SU-DHL-6 (cell line): Measurements from ENCODE around the gene GJB3.

Experiments used
- H2AFZ ChIP-seq: fragments of 200-600 bp; sonication (generic); 2 replicates; pipeline ENCODE4 v1.6.1; 2014; ENCODE audit warnings: low read depth, mild to moderate bottlenecking, moderate library complexity, mixed read lengths, antibody characterized with exemption, low read length; ENCODE audit not compliant: severe bottlenecking
- H3F3A ChIP-seq: fragments of 200-600 bp; shearing (Covaris generic); 2 replicates; pipeline ENCODE4 v1.6.0; 2016; ENCODE audit warnings: antibody characterized with exemption, mild to moderate bottlenecking; ENCODE audit not compliant: insufficient read depth
- H3K27ac ChIP-seq: fragments of 200-600 bp; sonication (generic); 2 replicates; pipeline ENCODE4 v1.5.1; 2016; ENCODE audit warnings: low read depth, mild to moderate bottlenecking, low read length, moderate library complexity, mixed read lengths
- H3K27me3 ChIP-seq: fragments of 200-600 bp; sonication (generic), shearing (Covaris generic); 2 replicates; pipeline ENCODE4 v1.6.0; 2014; ENCODE audit warnings: mild to moderate bottlenecking, low read length
- H3K36me3 ChIP-seq: fragments of 200-600 bp; sonication (generic); 2 replicates; pipeline ENCODE4 v1.6.1; 2014; ENCODE audit warnings: mild to moderate bottlenecking, low read length, mixed read lengths
- H3K4me2 ChIP-seq: fragments of 300-600, 200-600 bp; shearing (Covaris generic), sonication (generic); 2 replicates; pipeline ENCODE4 v1.6.0; 2014; ENCODE audit warnings: low read length, low read depth, mild to moderate bottlenecking; ENCODE audit not compliant: poor library complexity, severe bottlenecking
- H3K4me3 ChIP-seq: fragments of 200-600 bp; sonication (generic); 2 replicates; pipeline ENCODE4 v1.5.1; 2014; ENCODE audit warnings: antibody characterized with exemption, low read length, mild to moderate bottlenecking, mixed read lengths; ENCODE audit not compliant: insufficient read depth, poor library complexity, severe bottlenecking
- H3K79me2 ChIP-seq: fragments of 200-600 bp; sonication (generic); 2 replicates; pipeline ENCODE4 v1.6.1; 2014; ENCODE audit warnings: mild to moderate bottlenecking, low read length, moderate library complexity; ENCODE audit not compliant: insufficient read depth
- H3K9ac ChIP-seq: fragments of 200-600 bp; sonication (generic); 2 replicates; pipeline ENCODE4 v1.7.0; 2014; ENCODE audit warnings: mild to moderate bottlenecking, low read length
- H3K9me2 ChIP-seq: fragments of 200-600 bp; sonication (generic); replicated peaks from 2 replicates; pipeline ENCODE4 v1.6.1; 2014; ENCODE audit warnings: low read length; ENCODE audit not compliant: insufficient read depth
- H3K9me3 ChIP-seq: fragments of 200-600 bp; sonication (generic); 2 replicates; pipeline ENCODE4 v1.6.1; 2014; ENCODE audit warnings: low read length, mixed read lengths; ENCODE audit not compliant: insufficient read depth
- H4K20me1 ChIP-seq: fragments of 200-600 bp; sonication (generic); 2 replicates; pipeline ENCODE4 v1.6.1; 2014; ENCODE audit warnings: low read depth, mild to moderate bottlenecking, antibody characterized with exemption, low read length, moderate library complexity, mixed read lengths
- EZH2phosphoT487 ChIP-seq: fragments of 200-600 bp; sonication (generic), shearing (Covaris generic); conservative IDR thresholded peaks from 2 replicates; pipeline ENCODE4 v1.6.1; 2018; ENCODE audit warnings: mild to moderate bottlenecking, antibody characterized with exemption, low read length, moderate library complexity, mixed read lengths
- TF ChIP-seq, protein P1 (sequence below): fragments of 200-600 bp; sonication (generic); IDR thresholded peaks from one replicate; pipeline ENCODE4 v1.5.1; 2017; ENCODE audit warnings: antibody characterized with exemption, mild to moderate bottlenecking, low read length, moderate library complexity; ENCODE audit not compliant: insufficient read depth, poor library complexity, severe bottlenecking

Gene GJB3

GRCh38 chr1:34779005-34779404 lies 2.0 kb upstream of the GJB3 start:
- Histone ChIP-seq H3K4me2 (no peak overlapping the region), H3F3A (no peaks in the 10 kb centered on the region), H3K4me3 (no peak overlapping the region), H3K79me2 (no peaks in the 10 kb centered on the region), H3K9me2 (no peaks in the 10 kb centered on the region), H3K27ac (no peak overlapping the region), H3K36me3 (no peaks in the 10 kb centered on the region), H2AFZ (no peak overlapping the region), H3K27me3 (no peaks in the 10 kb centered on the region), H3K9me3 (no peaks in the 10 kb centered on the region), H4K20me1 (no peaks in the 10 kb centered on the region; the same call in 1 of the 2 replicates), H3K9ac (no peak overlapping the region)
- TF ChIP-seq EZH2phosphoT487, result no peak
- TF ChIP-seq, protein P1, sequence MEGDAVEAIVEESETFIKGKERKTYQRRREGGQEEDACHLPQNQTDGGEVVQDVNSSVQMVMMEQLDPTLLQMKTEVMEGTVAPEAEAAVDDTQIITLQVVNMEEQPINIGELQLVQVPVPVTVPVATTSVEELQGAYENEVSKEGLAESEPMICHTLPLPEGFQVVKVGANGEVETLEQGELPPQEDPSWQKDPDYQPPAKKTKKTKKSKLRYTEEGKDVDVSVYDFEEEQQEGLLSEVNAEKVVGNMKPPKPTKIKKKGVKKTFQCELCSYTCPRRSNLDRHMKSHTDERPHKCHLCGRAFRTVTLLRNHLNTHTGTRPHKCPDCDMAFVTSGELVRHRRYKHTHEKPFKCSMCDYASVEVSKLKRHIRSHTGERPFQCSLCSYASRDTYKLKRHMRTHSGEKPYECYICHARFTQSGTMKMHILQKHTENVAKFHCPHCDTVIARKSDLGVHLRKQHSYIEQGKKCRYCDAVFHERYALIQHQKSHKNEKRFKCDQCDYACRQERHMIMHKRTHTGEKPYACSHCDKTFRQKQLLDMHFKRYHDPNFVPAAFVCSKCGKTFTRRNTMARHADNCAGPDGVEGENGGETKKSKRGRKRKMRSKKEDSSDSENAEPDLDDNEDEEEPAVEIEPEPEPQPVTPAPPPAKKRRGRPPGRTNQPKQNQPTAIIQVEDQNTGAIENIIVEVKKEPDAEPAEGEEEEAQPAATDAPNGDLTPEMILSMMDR, result no peak

- no peak overlapping the region for H3K27ac ChIP-seq
- no peaks in the 10 kb centered on the region for H3K27me3 ChIP-seq
- H3K79me2 ChIP-seq, result no peaks in the 10 kb centered on the region
- no peaks in the 10 kb centered on the region for H3K9me3 ChIP-seq
- H3K4me3 ChIP-seq, result no peak overlapping the region
- no peak overlapping the region for H3K4me2 ChIP-seq
- H3F3A ChIP-seq, result no peaks in the 10 kb centered on the region
- H2AFZ ChIP-seq, result no peak overlapping the region
- no peaks in the 10 kb centered on the region for H3K36me3 ChIP-seq
- H3K9me2 ChIP-seq, result no peaks in the 10 kb centered on the region
- TF ChIP-seq, protein P1, result no peak
- TF ChIP-seq EZH2phosphoT487, result no peak
- no peak overlapping the region for H3K9ac ChIP-seq
- no peaks in the 10 kb centered on the region; the same call in 1 of the 2 replicates for H4K20me1 ChIP-seq
Observed at GRCh38 chr1:34779526-34779925, 1.5 kb upstream of the GJB3 start.

DNA sequence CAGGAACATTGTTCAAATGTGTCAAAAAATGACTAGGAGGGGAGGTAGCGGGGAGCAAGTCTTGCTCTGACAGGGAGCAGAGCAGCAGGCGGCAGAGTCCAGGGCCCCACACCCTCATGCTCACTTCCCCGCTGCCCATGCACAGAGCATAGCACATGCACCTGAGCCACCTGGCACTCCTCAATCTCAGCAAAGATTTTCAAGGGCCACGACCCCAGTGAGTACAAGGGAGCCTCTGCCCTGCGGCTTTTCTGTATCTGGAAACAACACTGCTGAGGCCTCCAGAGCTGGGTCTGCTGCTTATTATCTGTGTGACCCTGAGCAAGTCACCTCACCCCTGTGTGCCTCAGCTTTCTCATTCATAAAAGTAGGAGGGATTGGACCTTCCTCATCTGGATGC lies 1.1 kb upstream of the GJB3 start:
- Histone ChIP-seq H3K36me3 (no peaks in the 10 kb centered on the region), H3K79me2 (no peaks in the 10 kb centered on the region), H3K4me3 (no peak overlapping the region), H3K9me3 (no peaks in the 10 kb centered on the region), H4K20me1 (no peaks in the 10 kb centered on the region; the same call in 1 of the 2 replicates), H3K4me2 (no peak overlapping the region), H3K27ac (no peak overlapping the region), H3K27me3 (no peaks in the 10 kb centered on the region), H3K9ac (no peak overlapping the region), H2AFZ (no peak overlapping the region), H3K9me2 (no peaks in the 10 kb centered on the region), H3F3A (no peaks in the 10 kb centered on the region)
- no peak for TF ChIP-seq EZH2phosphoT487
- TF ChIP-seq, protein P1, result no peak

- no peak overlapping the region for H3K4me2 ChIP-seq
- TF ChIP-seq EZH2phosphoT487, result no peak
- TF ChIP-seq, protein P1, result no peak
Observed at GRCh38 chr1:34780528-34780927, 486 bp upstream of the GJB3 start.

More at GRCh38 chr1:34780528-34780927, 486 bp upstream of the GJB3 start:
- H3K27me3 ChIP-seq, result no peaks in the 10 kb centered on the region
- no peak overlapping the region for H3K27ac ChIP-seq
- H3K9ac ChIP-seq, result no peak overlapping the region
- no peaks in the 10 kb centered on the region for H3K36me3 ChIP-seq
- H3K9me3 ChIP-seq, result no peaks in the 10 kb centered on the region
- no peaks in the 10 kb centered on the region for H3F3A ChIP-seq
- H4K20me1 ChIP-seq, result no peaks in the 10 kb centered on the region; the same call in 1 of the 2 replicates
- no peaks in the 10 kb centered on the region for H3K9me2 ChIP-seq
- no peaks in the 10 kb centered on the region for H3K79me2 ChIP-seq
- no peak overlapping the region for H2AFZ ChIP-seq
- no peak overlapping the region for H3K4me3 ChIP-seq
